ENCODE results near the gene PLA2G12A. TPM values are rescaled to one million over a fixed set of nuclear protein-coding genes. Genes with fewer than 3 reads are reported as not detected.

Gene PLA2G12A
- total and polyA plus RNA-seq, 2 of the 8 experiments (the other 6 are each of a cell fraction or from before 2014, with no cell fraction given), result 26.6 to 47.2 TPM

GRCh38 chr4:109748114-109748513 lies 18.2 kb upstream of the PLA2G12A start:
- Histone ChIP-seq H3K4me1 (replicated peaks in 1 of 4; ENCODE audit: control insufficient read depth in 3 of 4, insufficient read depth in 4 of 4, low read length in 3 of 4) (no peaks in the 10 kb centered on the region), H3K9me3 (ENCODE audit: insufficient read depth in 2 of 2, low read depth in 1 of 2, low read length in 1 of 2) (no peaks in the 10 kb centered on the region), H2AFZ (ENCODE audit: low read length) (no peak overlapping the region), H3K4me2 (ENCODE audit: insufficient read depth in 1 of 2, low read depth in 2 of 2, low read length in 2 of 2) (no peak overlapping the region), H2BK20ac (ENCODE audit: low read length) (no peak overlapping the region), H4K20me1 (replicated peaks in 1 of 2; ENCODE audit: control insufficient read depth in 1 of 2, insufficient read depth in 2 of 2, low read length in 2 of 2) (no peaks in the 10 kb centered on the region), H3K56ac (replicated peaks; ENCODE audit: insufficient read length, low read depth, low read length) (no peak overlapping the region), H4K91ac (replicated peaks; ENCODE audit: insufficient read length, low read length) (no peak overlapping the region), H3K79me1 (ENCODE audit: low read depth, low read length) (no peaks in the 10 kb centered on the region), H4K5ac (ENCODE audit: insufficient read length, low read depth, low read length) (no peak overlapping the region), H3K36me3 (ENCODE audit: control insufficient read depth in 2 of 4, insufficient read depth in 4 of 4, low read length in 3 of 4) (no peaks in the 10 kb centered on the region), H3K4ac (replicated peaks; ENCODE audit: insufficient read length, low read depth, low read length) (no peak overlapping the region), H3K27me3 (replicated peaks in 1 of 4; ENCODE audit: control insufficient read depth in 3 of 4, extremely low read depth in 1 of 4, insufficient read depth in 3 of 4, low read length in 3 of 4) (no peaks in the 10 kb centered on the region), H3K23me2 (ENCODE audit: low read depth, low read length) (no peaks in the 10 kb centered on the region), H3K14ac (ENCODE audit: insufficient read length) (no peak overlapping the region), H3K18ac (ENCODE audit: extremely low read depth, low read length) (no peak overlapping the region), H2AK5ac (ENCODE audit: low read depth, low read length) (no peak overlapping the region), H2BK12ac (ENCODE audit: low read depth, low read length) (no peak overlapping the region), H3K4me3 (ENCODE audit: extremely low read depth in 1 of 4, insufficient read depth in 2 of 4, low read depth in 3 of 4, low read length in 4 of 4) (no peak overlapping the region), H4K8ac (ENCODE audit: extremely low read depth, insufficient read depth, low read length) (no peak overlapping the region), H3K9ac (replicated peaks in 1 of 4; ENCODE audit: extremely low read depth in 1 of 4, low read depth in 3 of 4, low read length in 3 of 4) (no peak overlapping the region), H3K23ac (ENCODE audit: insufficient read length) (no peak overlapping the region), H3K79me2 (ENCODE audit: control insufficient read depth in 1 of 2, insufficient read depth in 2 of 2, low read length in 2 of 2) (no peaks in the 10 kb centered on the region), H2BK15ac (ENCODE audit: low read length) (no peak overlapping the region), H3K27ac (ENCODE audit: low read depth, low read length) (no peak overlapping the region), H2BK120ac (replicated peaks; ENCODE audit: low read depth, low read length) (no peak overlapping the region), H2BK5ac (ENCODE audit: low read depth, low read length) (no peak overlapping the region)
- TF ChIP-seq HDAC6 (IDR thresholded peaks at IDR 0.05; ENCODE audit: low read depth, low read length) (no peak), E2F6 (IDR thresholded peaks at IDR 0.05) (no peak), GABPA (IDR thresholded peaks at IDR 0.05; ENCODE audit: borderline replicate concordance, insufficient read depth, low read length) (no peak), RBBP5 (IDR thresholded peaks at IDR 0.05; ENCODE audit: borderline replicate concordance, low read depth, low read length) (no peak), POLR2AphosphoS5 (IDR thresholded peaks at IDR 0.05; ENCODE audit: low read depth, low read length) (no peak), PHF8 (conservative IDR thresholded peaks at IDR 0.05; ENCODE audit: low read depth, low read length) (no peak), RXRA (IDR thresholded peaks at IDR 0.05; ENCODE audit: insufficient read depth, low read depth, low read length) (no peak), CHD1 (IDR thresholded peaks at IDR 0.05; ENCODE audit: low read depth, low read length) (no peak), POLR2A (IDR thresholded peaks at IDR 0.05; ENCODE audit: control extremely low read depth in 1 of 2, low read depth in 2 of 2, low read length in 2 of 2) (no peak), TAF1 (IDR thresholded peaks at IDR 0.05; ENCODE audit: low read depth, low read length) (no peak), YY1 (IDR thresholded peaks at IDR 0.05; ENCODE audit: low read depth, low read length) (no peak), SP2 (IDR thresholded peaks at IDR 0.05; ENCODE audit: low read length) (no peak)
- CTCF ChIA-PET (ENCODE audit: partially characterized antibody), result no interaction called here
- no peak for DNase-seq (ENCODE audit: low read depth in 1 of 2, low spot score in 2 of 2)
- 88% methylated on average over 1 of the region's 1 CpG; no CpG with 5 or more reads in 1 of the 2 experiments for WGBS, 2 experiments (ENCODE audit: extremely low coverage in 1 of 2, insufficient coverage in 1 of 2, insufficient read length in 1 of 2, insufficient replicate concordance in 2 of 2, low coverage in 1 of 2, low lambda C conversion rate in 2 of 2, missing lambda C conversion rate in 1 of 2)
- POLR2A ChIA-PET (ENCODE audit: partially characterized antibody), result no interaction called here
- no peak for FAIRE-seq
